HEK293T (cell line): ENCODE measurements around the gene PCMTD2.

ENCODE experiments used
- CTCF ChIA-PET: fragments of 350-600 bp; formaldehyde crosslinking; extraction: SDS; loops from one replicate; lab custom pipeline; 2021; ENCODE audit warnings: antibody characterized with exemption, inconsistent platforms; lab: Yijun Ruan, JAX
- POLR2A ChIA-PET: fragments of 350-600 bp; formaldehyde crosslinking; extraction: SDS; loops from one replicate; lab custom pipeline; 2020; ENCODE audit warnings: antibody characterized with exemption, inconsistent platforms; lab: Yijun Ruan, JAX
- DNase-seq: peaks from one replicate; pipeline ENCODE4 v3.0.0; 2012; ENCODE audit warnings: mixed read lengths; ENCODE audit errors: extremely low spot score
- ARNT ChIP-seq: fragments of 450-650 bp; IDR thresholded peaks from 2 replicates; pipeline ENCODE4 v1.6.1; 2017; ENCODE audit warnings: mild to moderate bottlenecking
- BHLHE40 ChIP-seq: fragments of 450-650 bp; IDR thresholded peaks from 2 replicates; pipeline ENCODE4 v1.6.1; 2016; ENCODE audit warnings: mild to moderate bottlenecking, moderate library complexity, borderline replicate concordance
- CTBP1 ChIP-seq: fragments of 450-650 bp; IDR thresholded peaks from 2 replicates; pipeline ENCODE4 v1.6.1; 2016; ENCODE audit warnings: borderline replicate concordance
- ELF4 ChIP-seq: fragments of 450-650 bp; IDR thresholded peaks from 2 replicates; pipeline ENCODE4 v1.6.1; 2017; ENCODE audit warnings: antibody characterized with exemption
- FOXA1 ChIP-seq: fragments of 450-650 bp; IDR thresholded peaks from 2 replicates; pipeline ENCODE4 v1.6.1; 2016; ENCODE audit warnings: mild to moderate bottlenecking
- FOXK2 ChIP-seq: fragments of 450-650 bp; IDR thresholded peaks from 2 replicates; pipeline ENCODE4 v1.6.1; 2016; ENCODE audit warnings: mild to moderate bottlenecking
- FOXM1 ChIP-seq: fragments of 450-650 bp; IDR thresholded peaks from 2 replicates; pipeline ENCODE4 v1.6.1; 2017; ENCODE audit warnings: mild to moderate bottlenecking, borderline replicate concordance
- HDGF ChIP-seq: fragments of 450-650 bp; IDR thresholded peaks from 2 replicates; pipeline ENCODE4 v1.6.1; 2017; ENCODE audit warnings: antibody characterized with exemption, borderline replicate concordance
- L3MBTL2 ChIP-seq: fragments of 450-650 bp; conservative IDR thresholded peaks from 2 replicates; pipeline ENCODE4 v1.6.1; 2016; ENCODE audit warnings: mild to moderate bottlenecking
- LEF1 ChIP-seq: fragments of 450-650 bp; IDR thresholded peaks from 2 replicates; pipeline ENCODE4 v1.6.1; 2017; ENCODE audit warnings: mild to moderate bottlenecking, borderline replicate concordance
- NFRKB ChIP-seq: fragments of 450-650 bp; IDR thresholded peaks from 2 replicates; pipeline ENCODE4 v1.6.1; 2016; ENCODE audit warnings: mild to moderate bottlenecking, moderate library complexity
- SP1 ChIP-seq: fragments of 450-650 bp; IDR thresholded peaks from 2 replicates; pipeline ENCODE4 v1.6.1; 2017
- SUZ12 ChIP-seq: fragments of 450-650 bp; IDR thresholded peaks from 2 replicates; pipeline ENCODE4 v1.6.1; 2016; ENCODE audit warnings: mild to moderate bottlenecking
- TARDBP ChIP-seq: fragments of 450-650 bp; IDR thresholded peaks from 2 replicates; pipeline ENCODE4 v1.6.1; 2016
- ZNF384 ChIP-seq: fragments of 450-650 bp; IDR thresholded peaks from 2 replicates; pipeline ENCODE4 v1.6.1; 2016
- TF ChIP-seq, protein P1 (sequence below): fragments of 450-650 bp; IDR thresholded peaks from 2 replicates; pipeline ENCODE4 v1.6.1; 2016

Gene PCMTD2

DNA sequence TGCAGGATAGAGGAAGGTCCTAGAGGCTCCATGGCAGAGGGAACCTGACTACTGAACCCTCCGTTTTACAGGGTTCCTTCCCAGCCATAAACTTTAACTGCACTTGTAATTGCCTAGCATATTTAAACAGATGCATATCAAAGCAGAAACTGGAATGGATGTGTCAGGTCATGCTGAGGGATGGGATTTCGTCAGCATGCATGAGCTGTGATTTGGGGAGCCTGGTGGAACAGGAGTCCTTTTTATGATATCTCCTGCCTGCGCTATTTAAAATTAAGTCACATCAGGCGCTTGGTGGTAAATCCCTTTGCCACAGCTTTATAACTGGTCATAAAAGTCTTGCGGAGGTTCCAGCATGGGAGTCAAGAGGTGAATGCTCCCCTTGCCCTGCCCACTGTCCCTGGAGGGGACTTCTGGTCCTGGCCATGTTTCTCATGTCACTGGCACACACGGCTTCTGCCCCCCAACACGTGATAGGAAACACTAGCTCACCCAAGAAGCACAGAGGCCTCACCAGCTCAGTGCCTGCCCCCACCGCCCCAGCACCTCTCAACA is 26.0 kb upstream of the PCMTD2 start:
- no peak for TF ChIP-seq FOXK2
- no peak for TF ChIP-seq NFRKB
- no peak for TF ChIP-seq HDGF
- TF ChIP-seq ELF4: no peak
- no peak for TF ChIP-seq LEF1
- TF ChIP-seq, protein P1, sequence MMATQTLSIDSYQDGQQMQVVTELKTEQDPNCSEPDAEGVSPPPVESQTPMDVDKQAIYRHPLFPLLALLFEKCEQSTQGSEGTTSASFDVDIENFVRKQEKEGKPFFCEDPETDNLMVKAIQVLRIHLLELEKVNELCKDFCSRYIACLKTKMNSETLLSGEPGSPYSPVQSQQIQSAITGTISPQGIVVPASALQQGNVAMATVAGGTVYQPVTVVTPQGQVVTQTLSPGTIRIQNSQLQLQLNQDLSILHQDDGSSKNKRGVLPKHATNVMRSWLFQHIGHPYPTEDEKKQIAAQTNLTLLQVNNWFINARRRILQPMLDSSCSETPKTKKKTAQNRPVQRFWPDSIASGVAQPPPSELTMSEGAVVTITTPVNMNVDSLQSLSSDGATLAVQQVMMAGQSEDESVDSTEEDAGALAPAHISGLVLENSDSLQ: no peak
- no peak for TF ChIP-seq TARDBP
- no peak for TF ChIP-seq FOXM1
- no peak for TF ChIP-seq BHLHE40
- TF ChIP-seq SP1: no peak
- TF ChIP-seq ZNF384: no peak
- TF ChIP-seq CTBP1: no peak
- no peak for TF ChIP-seq L3MBTL2
- TF ChIP-seq FOXA1: no peak
- no peak for TF ChIP-seq ARNT
- no peak for TF ChIP-seq SUZ12
- CTCF ChIA-PET: interaction anchor here (0.8 kb wide), 1 partner anchor 13 kb away, joined by 3 read pairs; no protein-coding TSS in a partner anchor
- POLR2A ChIA-PET: no interaction called here
- no peak for DNase-seq

DNA sequence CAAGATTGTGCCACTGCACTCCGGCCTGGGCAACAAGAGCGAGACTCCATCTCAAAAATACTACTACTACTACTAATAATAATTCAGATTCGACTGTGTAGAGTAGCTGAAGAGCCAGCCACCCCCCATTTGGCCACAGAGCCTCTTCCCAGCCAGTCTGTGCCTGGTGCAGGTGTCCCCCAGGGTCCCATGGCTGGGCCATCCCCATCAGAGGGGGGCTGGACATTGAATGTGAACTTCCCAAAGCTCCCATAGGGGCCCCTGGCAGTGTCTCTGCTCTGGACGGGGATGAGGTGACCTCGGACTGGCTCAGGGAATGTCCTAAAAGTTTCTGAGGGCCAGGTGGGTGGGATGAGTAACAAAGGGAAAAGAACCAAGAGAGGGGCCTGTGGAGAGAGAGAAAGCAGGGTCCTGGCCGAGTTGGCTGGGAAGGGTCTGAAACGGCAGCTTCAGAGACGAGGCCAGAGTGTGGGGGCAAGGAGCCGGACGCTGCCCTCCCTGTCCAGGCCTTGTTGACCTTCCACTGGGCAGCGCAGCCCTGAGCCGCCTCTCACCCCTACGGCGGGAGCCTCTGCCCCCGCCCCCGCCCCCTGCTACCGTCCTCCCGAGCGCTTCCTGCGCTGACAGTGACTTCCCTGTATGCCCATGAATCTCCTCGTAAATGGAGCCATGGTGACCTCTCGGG is 24.9 kb upstream of the PCMTD2 start:
- CTCF ChIA-PET: no interaction called here
- TF ChIP-seq FOXK2 (no peak), LEF1 (no peak), L3MBTL2 (no peak), FOXA1 (no peak), HDGF (no peak), SP1 (no peak), CTBP1 (no peak), SUZ12 (no peak), NFRKB (no peak), TARDBP (no peak), ELF4 (no peak), BHLHE40 (no peak), FOXM1 (no peak)

DNA sequence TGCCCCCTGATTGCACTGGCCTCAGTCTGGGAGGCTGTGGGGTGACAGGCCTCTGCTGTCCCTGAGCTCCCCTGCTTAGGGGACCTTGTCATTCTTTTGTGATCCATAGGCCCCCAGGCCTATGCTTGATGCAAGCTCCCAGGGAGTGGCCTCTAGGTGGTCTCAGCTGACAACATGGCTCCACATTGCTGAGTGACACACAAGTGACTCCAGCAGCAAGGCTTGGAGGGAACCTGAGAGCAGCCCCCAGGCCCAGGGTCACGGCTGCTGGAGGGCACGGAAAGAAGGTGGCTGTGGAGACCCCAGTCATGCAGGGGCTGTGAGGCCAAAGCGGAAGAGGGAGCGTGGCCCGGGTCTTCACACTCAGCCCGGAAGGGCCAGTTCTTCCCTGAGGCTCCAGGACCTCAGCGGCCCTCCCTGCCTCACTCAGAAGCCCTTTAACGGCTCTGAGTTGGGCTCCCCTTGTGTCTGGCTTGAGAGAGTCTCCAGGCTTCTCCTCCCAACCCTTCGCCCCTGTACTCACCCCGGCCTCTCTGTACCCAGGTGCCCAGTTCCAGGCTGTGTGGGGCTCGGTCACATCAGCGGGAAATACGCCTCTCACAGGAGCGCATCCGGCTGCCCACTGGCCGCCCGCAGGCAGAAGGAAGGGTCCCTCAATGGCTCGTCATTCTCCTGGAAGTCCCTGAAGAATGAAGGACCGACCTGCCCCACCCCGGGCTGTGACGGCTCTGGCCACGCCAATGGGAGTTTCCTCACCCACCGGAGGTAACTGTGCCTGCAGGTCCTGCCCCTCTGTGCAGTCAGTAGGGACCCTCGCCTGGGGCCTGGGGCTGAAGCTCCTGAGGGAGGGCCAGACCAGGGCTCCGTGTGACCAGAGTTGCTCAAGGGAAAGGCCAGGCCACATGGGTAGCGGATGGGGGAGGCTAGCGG is 23.7 kb upstream of the PCMTD2 start:
- TF ChIP-seq FOXA1 (no peak), TARDBP (no peak), ELF4 (no peak), HDGF (no peak), BHLHE40 (no peak), L3MBTL2 (no peak), LEF1 (no peak)
- TF ChIP-seq, protein P1: no peak
- CTCF ChIA-PET: no interaction called here
- POLR2A ChIA-PET: no interaction called here
- no peak for DNase-seq

More for the DNA sequence above, 24.9 kb upstream of the PCMTD2 start:
- no peak for DNase-seq
- POLR2A ChIA-PET: no interaction called here

DNA sequence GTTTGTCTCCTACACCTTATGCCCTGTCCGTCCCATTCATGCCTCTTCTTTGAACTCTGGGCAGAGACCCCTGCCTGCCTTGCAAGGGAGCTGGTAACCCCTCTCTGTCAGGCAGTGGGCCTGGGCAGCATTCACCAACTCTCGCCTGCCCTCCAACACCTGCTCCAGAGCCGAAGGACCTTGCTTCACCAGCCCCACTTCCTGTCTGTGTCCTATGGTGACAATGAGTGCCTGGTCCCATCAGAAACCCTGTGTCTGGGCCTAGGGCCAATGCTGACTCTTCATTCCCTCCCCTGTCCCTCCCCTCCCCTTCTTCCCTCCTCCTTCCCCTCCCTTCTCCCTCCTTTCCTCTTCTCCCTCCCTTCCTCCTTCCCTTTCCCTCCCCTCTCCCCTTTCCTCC is 22.8 kb upstream of the PCMTD2 start:
- POLR2A ChIA-PET: no interaction called here
- no peak for DNase-seq
- CTCF ChIA-PET: no interaction called here

DNA sequence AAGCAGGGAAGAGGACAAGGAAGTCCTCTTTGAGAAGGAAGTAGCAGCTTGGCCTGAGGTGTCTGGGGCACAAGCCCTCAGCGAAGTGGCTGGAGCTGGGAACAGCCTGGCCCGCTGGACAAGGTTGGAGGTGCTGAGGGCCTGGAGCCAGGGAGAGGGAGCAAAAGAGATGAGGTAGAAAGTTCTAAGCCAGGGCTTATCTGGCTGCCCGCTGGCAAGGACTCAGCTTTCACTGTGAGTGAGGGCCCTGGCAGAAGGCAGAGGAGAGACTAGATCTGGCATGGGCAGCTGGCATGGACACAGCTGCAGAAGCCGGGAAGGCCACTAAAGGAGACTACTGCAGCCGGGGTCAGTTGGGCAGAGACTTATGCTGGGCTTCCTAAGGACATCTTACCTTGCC is 21.8 kb upstream of the PCMTD2 start:
- ChIA-PET POLR2A (no interaction called here), CTCF (no interaction called here)
- DNase-seq: no peak
- TF ChIP-seq SUZ12 (no peak), CTBP1 (no peak), FOXK2 (no peak), FOXA1 (no peak), ARNT (no peak), TARDBP (no peak), ELF4 (no peak), NFRKB (no peak), BHLHE40 (no peak), LEF1 (no peak), FOXM1 (no peak), ZNF384 (no peak), L3MBTL2 (no peak), HDGF (no peak), SP1 (no peak)
- TF ChIP-seq, protein P1: no peak

More for the DNA sequence above, 22.8 kb upstream of the PCMTD2 start:
- TF ChIP-seq NFRKB: no peak
- TF ChIP-seq ARNT: no peak
- TF ChIP-seq SP1: no peak
- TF ChIP-seq L3MBTL2: no peak
- TF ChIP-seq HDGF: no peak
- TF ChIP-seq, protein P1: no peak
- no peak for TF ChIP-seq TARDBP
- TF ChIP-seq ZNF384: no peak
- no peak for TF ChIP-seq FOXA1
- TF ChIP-seq SUZ12: no peak
- TF ChIP-seq FOXK2: no peak
- TF ChIP-seq CTBP1: no peak
- no peak for TF ChIP-seq FOXM1
- no peak for TF ChIP-seq ELF4
- TF ChIP-seq BHLHE40: no peak
